Measurements from ENCODE around the gene MLEC.

DNA sequence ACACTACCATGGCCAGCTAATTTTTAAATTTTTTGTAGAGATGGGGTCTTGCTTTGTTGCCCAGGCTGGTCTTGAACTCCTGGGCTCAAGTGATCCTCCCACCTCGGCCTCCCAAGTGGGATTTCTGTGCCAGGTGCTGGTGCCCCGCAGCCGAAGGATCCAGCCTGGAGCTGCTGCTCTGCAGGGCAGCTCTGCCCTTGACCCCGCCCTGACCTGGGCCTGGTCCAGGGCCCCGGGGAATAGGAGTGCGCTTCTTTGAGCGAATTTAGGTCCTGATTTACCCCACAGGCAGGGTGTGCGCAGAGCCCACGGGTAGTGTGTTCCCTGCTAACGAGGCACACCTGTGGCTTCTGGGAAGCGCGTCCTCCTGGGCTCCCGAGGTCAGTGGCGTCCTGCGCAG is 53.9 kb downstream of the MLEC start:
- no peak for TF ChIP-seq EZH2 (IDR thresholded peaks at IDR 0.05; ENCODE audit: low read length, missing control alignments)
- TF ChIP-seq, protein P1, sequence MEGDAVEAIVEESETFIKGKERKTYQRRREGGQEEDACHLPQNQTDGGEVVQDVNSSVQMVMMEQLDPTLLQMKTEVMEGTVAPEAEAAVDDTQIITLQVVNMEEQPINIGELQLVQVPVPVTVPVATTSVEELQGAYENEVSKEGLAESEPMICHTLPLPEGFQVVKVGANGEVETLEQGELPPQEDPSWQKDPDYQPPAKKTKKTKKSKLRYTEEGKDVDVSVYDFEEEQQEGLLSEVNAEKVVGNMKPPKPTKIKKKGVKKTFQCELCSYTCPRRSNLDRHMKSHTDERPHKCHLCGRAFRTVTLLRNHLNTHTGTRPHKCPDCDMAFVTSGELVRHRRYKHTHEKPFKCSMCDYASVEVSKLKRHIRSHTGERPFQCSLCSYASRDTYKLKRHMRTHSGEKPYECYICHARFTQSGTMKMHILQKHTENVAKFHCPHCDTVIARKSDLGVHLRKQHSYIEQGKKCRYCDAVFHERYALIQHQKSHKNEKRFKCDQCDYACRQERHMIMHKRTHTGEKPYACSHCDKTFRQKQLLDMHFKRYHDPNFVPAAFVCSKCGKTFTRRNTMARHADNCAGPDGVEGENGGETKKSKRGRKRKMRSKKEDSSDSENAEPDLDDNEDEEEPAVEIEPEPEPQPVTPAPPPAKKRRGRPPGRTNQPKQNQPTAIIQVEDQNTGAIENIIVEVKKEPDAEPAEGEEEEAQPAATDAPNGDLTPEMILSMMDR (conservative IDR thresholded peaks at IDR 0.05 in 1 of 2, IDR thresholded peaks at IDR 0.05 in 1 of 2; ENCODE audit: low read depth in 1 of 2, low read length in 2 of 2) = no peak
